Hepatic stellate cell (primary cell): ENCODE measurements around the gene EYA4.

Experiments
- DNase-seq: peaks from one replicate; pipeline ENCODE4 v3.0.0; 2011; ENCODE audit warnings: low spot score

Gene EYA4

GRCh38 chr6:133241086-133241900 is at the start of gene EYA4:
Gene EYA4, plus strand, starts transcription at chr6:133241357. Its CDS starts 33,424 bp downstream, at chr6:133274781.
- DNase-seq, result peak; percentile 21

- no peak for DNase-seq
Measured at GRCh38 chr6:133193396-133193795, 47.8 kb upstream of the EYA4 start.

GRCh38 chr6:133198725-133199124 is 42.4 kb upstream of the EYA4 start:
- DNase-seq, result no peak

- DNase-seq, result no peak
Measured at GRCh38 chr6:133201231-133201630, 39.9 kb upstream of the EYA4 start.

GRCh38 chr6:133202610-133203343 is 38.4 kb upstream of the EYA4 start:
- DNase-seq, result no peak

GRCh38 chr6:133203344-133203697 is 37.8 kb upstream of the EYA4 start:
- DNase-seq, result no peak

GRCh38 chr6:133205304-133205703 is 35.9 kb upstream of the EYA4 start:
- no peak for DNase-seq

- no peak for DNase-seq
Measured at GRCh38 chr6:133206942-133207341, 34.2 kb upstream of the EYA4 start.

GRCh38 chr6:133207754-133208153 is 33.4 kb upstream of the EYA4 start:
- DNase-seq, result no peak

- DNase-seq, result no peak
Measured at GRCh38 chr6:133208183-133208755, 32.9 kb upstream of the EYA4 start.

- no peak for DNase-seq
Measured at GRCh38 chr6:133214267-133214666, 26.9 kb upstream of the EYA4 start.

- DNase-seq, result no peak
Measured at GRCh38 chr6:133218852-133219251, 22.3 kb upstream of the EYA4 start.

- no peak for DNase-seq
Measured at GRCh38 chr6:133223452-133224029, 17.6 kb upstream of the EYA4 start.

- DNase-seq, result no peak
Measured at GRCh38 chr6:133225560-133225959, 15.6 kb upstream of the EYA4 start.

- no peak for DNase-seq
Measured at GRCh38 chr6:133227344-133227743, 13.8 kb upstream of the EYA4 start.

- no peak for DNase-seq
Measured at GRCh38 chr6:133230052-133230451, 11.1 kb upstream of the EYA4 start.

GRCh38 chr6:133235221-133235620 is 5.9 kb upstream of the EYA4 start:
- DNase-seq, result no peak

GRCh38 chr6:133236932-133237331 is 4.2 kb upstream of the EYA4 start:
- DNase-seq, result no peak

GRCh38 chr6:133240511-133241085 is 559 bp upstream of the EYA4 start:
- DNase-seq, result peak; percentile 11

- DNase-seq, result peak; percentile 5
Measured at GRCh38 chr6:133241901-133242636, 912 bp downstream of the EYA4 start.
